GM18909 (cell line): Measurements from ENCODE around the gene SLC6A17.

ENCODE experiments used
- ATAC-seq: cut with Tn5 transposase; IDR thresholded peaks from one replicate; pipeline ENCODE4 v1.9.1; 2021; ENCODE audit warnings: mild to moderate bottlenecking; ENCODE audit not compliant: unreplicated experiment, poor library complexity

Gene SLC6A17

GRCh38 chr1:110150330-110151174 is at the start of gene SLC6A17:
Gene SLC6A17, plus strand, starts transcription at chr1:110150494. Its CDS starts 16,436 bp downstream, at chr1:110166930.
- no peak for ATAC-seq

DNA sequence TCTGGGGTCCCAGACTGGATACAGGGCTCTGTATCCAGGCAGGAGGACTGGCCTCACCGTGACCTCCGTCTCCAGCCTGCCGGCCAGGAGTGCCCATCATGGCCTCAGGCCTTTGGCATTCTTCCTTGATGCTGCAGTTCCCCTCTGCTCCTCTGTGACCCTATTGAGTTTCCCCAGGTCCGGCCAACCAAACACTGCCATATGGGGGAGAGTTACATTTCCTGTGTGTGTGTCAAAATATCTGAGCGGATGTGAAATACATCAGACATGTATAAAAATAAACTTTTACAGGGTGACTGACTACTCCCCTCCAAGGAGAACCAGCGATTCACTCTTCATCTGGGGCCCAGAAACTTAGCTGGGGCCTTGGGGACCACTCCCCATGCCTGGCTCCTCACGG is 48.2 kb upstream of the SLC6A17 start:
- ATAC-seq: no peak

- peak; percentile 54 for ATAC-seq
These were observed 44.0 kb upstream of the SLC6A17 start for GRCh38 chr1:110106013-110106941.

DNA sequence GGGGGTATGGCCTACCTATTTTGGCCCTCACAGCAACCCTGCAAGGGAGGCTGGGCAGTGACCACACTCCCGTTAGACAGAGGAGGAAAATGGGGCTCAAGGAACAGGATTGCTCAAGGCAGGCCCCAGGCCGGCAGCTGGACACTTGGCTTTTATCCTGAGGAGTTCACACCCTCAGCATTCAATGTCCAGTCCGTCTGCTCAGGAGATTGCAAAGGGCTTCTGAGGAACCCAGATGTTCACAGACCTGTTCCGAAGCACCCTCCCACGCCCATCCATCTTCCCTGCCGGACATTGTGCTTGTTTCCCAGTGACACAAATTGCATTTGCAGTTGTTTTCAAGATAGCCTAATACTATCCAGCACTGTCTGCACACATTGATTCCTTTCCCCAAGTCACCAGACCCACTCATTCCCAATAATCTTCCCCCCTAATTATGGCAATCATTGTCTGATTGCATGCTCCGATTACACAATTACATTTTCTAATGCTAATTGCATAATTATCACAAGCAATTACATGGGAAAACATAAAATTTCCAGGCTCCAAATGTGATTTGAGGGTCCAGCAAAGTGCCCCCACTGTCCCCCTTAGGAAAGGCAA is 42.3 kb upstream of the SLC6A17 start:
- ATAC-seq: no peak

DNA sequence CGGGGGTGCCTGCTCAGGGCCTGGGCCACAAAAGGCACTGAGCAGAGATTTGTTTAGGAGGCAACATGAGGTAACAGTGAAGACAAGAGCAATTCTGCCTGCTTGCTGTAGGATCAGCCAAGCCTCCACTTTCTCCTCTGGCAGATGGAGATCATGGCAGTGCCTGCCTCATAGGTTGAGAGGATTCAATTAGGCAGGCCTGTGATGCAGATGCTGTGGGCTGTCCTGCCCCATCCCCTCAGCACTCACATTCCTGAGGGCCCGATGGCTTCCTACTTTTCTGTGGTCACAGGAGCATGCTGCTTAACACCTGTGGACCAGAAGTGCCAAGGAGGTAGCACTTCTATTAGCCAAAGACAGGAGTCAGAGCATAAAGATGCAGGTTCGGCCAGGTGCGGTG is 39.2 kb upstream of the SLC6A17 start:
- no peak for ATAC-seq

- no peak for ATAC-seq
These were observed 38.2 kb upstream of the SLC6A17 start, which contains the start of gene UBL4B for GRCh38 chr1:110112143-110112542. Gene UBL4B, plus strand, starts transcription at chr1:110112443. Its CDS starts 92 bp downstream, at chr1:110112535.

GRCh38 chr1:110112656-110113055 is 37.6 kb upstream of the SLC6A17 start:
- no peak for ATAC-seq

DNA sequence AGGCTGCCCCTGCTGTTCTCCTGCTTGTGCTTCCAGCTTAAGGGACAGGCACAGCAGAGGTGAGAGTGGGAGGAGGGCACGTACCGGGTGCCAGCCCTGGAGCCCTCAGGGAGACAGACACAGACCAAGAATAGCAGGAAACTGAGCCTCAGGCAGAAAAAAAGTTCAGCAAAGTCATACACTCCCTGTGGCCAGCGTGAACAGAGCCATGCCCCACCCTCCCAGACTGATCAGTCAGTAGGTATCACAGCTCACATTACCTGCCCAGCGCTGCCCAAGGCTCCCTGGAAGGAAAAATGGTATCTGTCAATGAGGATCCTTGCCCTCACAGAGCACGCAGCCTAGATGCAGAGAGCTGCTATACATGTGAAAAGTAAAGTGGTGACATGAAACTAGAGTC is 36.7 kb upstream of the SLC6A17 start:
- no peak for ATAC-seq

DNA sequence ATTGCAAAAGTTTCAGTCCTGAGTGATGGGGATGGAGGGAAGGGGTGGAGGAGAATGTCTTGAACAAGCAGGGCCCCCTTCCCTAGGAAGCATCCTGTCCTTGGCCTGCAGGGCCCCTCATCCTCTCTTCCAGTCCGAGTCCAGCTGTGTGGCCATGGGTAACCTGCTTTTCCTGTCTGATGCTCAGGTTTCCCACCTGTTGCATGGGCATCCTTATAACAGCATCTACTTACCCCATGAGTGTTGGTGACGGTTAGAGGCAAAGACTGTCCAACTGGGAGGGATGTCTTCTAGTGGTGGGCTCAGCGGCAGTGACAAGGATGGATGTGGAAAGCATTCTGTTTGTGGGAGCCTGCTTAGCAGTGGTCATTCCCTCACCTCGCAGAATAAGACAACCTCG is 36.1 kb upstream of the SLC6A17 start:
- ATAC-seq: no peak

DNA sequence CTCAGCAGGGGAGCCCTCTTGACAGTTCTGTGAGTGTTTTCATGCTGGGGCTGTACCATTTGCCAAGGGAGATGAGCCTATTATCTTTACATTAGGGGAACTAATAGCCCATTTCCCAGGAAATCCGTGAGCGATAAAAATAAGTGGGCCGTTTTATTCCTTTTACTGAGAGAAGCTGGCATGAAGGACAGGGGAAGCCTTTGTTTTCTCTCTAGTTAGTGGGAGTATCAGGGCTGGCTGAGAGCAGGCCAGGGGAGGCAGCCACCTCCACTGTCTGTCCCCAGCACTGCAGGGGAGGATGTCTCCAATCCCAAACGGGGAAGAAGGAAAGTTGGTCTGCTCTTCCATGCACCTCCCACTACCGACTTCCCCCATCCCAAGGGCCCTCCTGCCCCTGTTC is 35.5 kb upstream of the SLC6A17 start:
- ATAC-seq: no peak

DNA sequence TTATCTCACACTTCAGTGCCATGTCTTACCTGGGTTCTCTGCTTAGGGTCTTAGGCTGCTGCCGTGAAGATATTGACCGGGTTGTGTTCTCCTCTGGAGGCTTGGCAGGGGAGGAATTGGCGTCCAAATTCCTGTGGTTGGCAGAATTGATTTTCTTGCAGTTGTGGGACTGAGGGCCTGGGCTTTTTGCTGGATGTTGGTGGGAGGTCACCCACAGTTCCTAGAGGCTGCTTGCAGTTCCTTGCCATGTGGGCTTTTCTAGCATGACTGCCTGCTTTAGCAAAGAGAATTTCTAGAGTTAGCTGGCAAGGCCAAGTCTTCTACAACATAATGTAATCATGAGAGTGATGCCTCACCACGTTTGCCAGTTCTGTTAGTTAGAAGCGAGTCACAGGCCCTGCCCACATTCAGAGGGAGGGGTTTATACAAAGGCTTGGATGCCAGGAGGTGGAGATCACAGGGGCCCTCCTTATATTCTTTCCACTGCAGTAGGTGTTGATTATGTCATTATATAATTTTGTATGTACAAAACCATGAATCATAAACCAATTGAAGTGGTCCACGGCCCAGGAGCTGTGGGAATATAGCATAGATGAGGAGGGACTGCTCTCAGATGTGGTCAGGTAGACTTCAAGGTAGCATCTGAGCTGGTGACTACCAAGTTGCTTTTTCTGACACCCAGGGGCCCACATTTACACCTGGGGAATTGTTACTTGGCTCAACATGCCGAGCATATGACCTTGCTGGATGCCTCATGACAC is 31.5 kb upstream of the SLC6A17 start:
- ATAC-seq: no peak

GRCh38 chr1:110119843-110120242 is 30.5 kb upstream of the SLC6A17 start:
- ATAC-seq: no peak

GRCh38 chr1:110120960-110121561 is 29.2 kb upstream of the SLC6A17 start:
- ATAC-seq: no peak

- ATAC-seq: no peak
These were observed 27.1 kb upstream of the SLC6A17 start for GRCh38 chr1:110123224-110123623.

- no peak for ATAC-seq
These were observed 24.5 kb upstream of the SLC6A17 start for GRCh38 chr1:110125810-110126209.

DNA sequence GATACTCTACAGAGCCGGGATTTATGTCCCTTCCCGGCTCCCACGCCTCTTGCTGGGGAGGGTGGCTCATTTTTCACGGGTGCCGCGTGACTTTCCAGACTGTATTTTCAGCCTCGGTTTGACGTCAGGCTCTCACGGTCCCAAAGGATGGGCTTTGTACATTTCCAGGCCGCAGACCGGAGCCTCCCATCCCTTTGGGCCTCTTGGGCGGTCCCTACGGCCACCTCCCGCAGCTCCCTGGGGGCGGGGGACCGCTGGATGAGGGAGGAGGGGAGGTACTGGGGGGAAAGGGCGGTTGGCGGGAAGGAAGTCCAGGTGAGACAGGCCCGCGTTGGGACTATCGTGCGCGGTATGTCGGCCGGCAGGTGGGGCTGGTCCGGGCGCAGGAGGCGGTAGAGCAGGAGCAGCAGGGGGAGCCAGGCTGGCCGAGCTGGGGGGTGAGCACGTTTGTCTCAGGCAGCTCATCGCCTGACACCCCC is 20.1 kb upstream of the SLC6A17 start:
- no peak for ATAC-seq

- ATAC-seq: no peak
These were observed 19.3 kb upstream of the SLC6A17 start for GRCh38 chr1:110130989-110131388.

- ATAC-seq: no peak
These were observed 17.6 kb upstream of the SLC6A17 start for GRCh38 chr1:110132682-110133081.

DNA sequence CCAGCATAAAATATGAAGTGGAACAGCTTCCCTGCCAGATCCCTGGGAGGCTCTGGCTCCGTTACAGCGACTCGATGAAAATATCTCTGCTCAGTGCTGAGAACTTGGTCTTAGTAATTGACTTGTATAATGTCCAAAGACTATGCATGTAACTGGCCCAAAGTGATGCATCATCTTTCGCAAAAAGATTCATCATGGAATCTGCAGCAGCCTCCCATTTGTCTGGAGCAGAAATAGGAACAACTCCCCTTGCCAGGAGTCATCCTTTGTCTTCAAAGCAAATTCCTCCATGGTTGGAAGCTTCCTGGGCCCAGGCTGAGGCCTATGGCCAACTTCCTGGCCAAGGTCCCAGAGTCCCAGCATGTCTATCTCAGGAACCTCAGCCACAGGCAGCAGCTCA is 16.9 kb upstream of the SLC6A17 start:
- ATAC-seq: no peak
